OCI-LY1 (cell line): ENCODE measurements around the gene AP2B1.

Source experiments
- H2AFZ ChIP-seq: fragments of 200-600 bp; sonication (generic), shearing (Covaris generic); 2 replicates; pipeline ENCODE4 v1.6.0; 2014; ENCODE audit warnings: antibody characterized with exemption, mild to moderate bottlenecking, low read length
- H3F3A ChIP-seq: fragments of 200-600 bp; sonication (generic), shearing (Covaris generic); 2 replicates; pipeline ENCODE4 v1.6.0; 2014; ENCODE audit warnings: mild to moderate bottlenecking, antibody characterized with exemption, low read length, moderate library complexity; ENCODE audit not compliant: insufficient read depth
- H3K27ac ChIP-seq: fragments of 200-600 bp; sonication (generic); 2 replicates; pipeline ENCODE4 v1.5.1; 2014; ENCODE audit warnings: low read length, mixed run types, mild to moderate bottlenecking, low read depth; ENCODE audit not compliant: poor library complexity, severe bottlenecking
- H3K27me3 ChIP-seq: fragments of 200-600 bp; sonication (generic); 2 replicates; pipeline ENCODE4 v1.6.0; 2014; ENCODE audit warnings: antibody characterized with exemption, mild to moderate bottlenecking, low read length, moderate library complexity; ENCODE audit not compliant: insufficient read depth
- H3K36me3 ChIP-seq: fragments of 200-600 bp; sonication (generic); 2 replicates; pipeline ENCODE4 v1.6.1; 2014; ENCODE audit warnings: mild to moderate bottlenecking, antibody characterized with exemption, low read length, moderate library complexity, mixed read lengths; ENCODE audit not compliant: insufficient read depth
- H3K4me1 ChIP-seq: fragments of 200-600 bp; sonication (generic); 2 replicates; pipeline ENCODE4 v1.5.1; 2014; ENCODE audit warnings: mild to moderate bottlenecking, low read length, moderate library complexity; ENCODE audit not compliant: insufficient read depth, severe bottlenecking
- H3K4me2 ChIP-seq: fragments of 200-600 bp; sonication (generic), shearing (Covaris generic); 2 replicates; pipeline ENCODE4 v1.6.1; 2014; ENCODE audit warnings: low read length
- H3K4me3 ChIP-seq: fragments of 200-600 bp; sonication (generic); 2 replicates; pipeline ENCODE4 v1.5.1; 2014; ENCODE audit warnings: low read length, low read depth, mild to moderate bottlenecking, mixed read lengths; ENCODE audit not compliant: poor library complexity, severe bottlenecking
- H3K79me2 ChIP-seq: fragments of 200-600 bp; shearing (Covaris generic); 2 replicates; pipeline ENCODE4 v1.6.1; 2016; ENCODE audit warnings: mixed run types, low read length, mixed read lengths; ENCODE audit not compliant: insufficient read depth
- H3K9ac ChIP-seq: fragments of 200-600 bp; sonication (generic), shearing (Covaris generic); 2 replicates; pipeline ENCODE4 v1.6.1; 2014; ENCODE audit warnings: mild to moderate bottlenecking, low read length, mixed read lengths
- H3K9me2 ChIP-seq: fragments of 200-600 bp; sonication (generic), shearing (Covaris generic); 2 replicates; pipeline ENCODE4 v1.6.1; 2014; ENCODE audit warnings: low read depth, mild to moderate bottlenecking, low read length, mixed read lengths
- H3K9me3 ChIP-seq: fragments of 200-600 bp; shearing (Covaris generic); 2 replicates; pipeline ENCODE4 v1.6.1; 2014; ENCODE audit warnings: low read length, mixed read lengths
- H4K20me1 ChIP-seq: fragments of 200-600 bp; sonication (generic), shearing (Covaris generic); 2 replicates; pipeline ENCODE4 v1.6.0; 2016; ENCODE audit warnings: mild to moderate bottlenecking, low read length; ENCODE audit not compliant: insufficient read depth
- CTCF ChIP-seq: fragments of 200-600 bp; sonication (generic), shearing (Covaris generic); IDR thresholded peaks from 2 replicates; pipeline ENCODE4 v1.5.1; 2017; ENCODE audit warnings: mild to moderate bottlenecking, antibody characterized with exemption, low read length, moderate library complexity, mixed read lengths
- EZH2 ChIP-seq: fragments of 200-600 bp; sonication (generic), shearing (Covaris generic); IDR thresholded peaks from 2 replicates; pipeline ENCODE4 v1.8.0; 2017; ENCODE audit warnings: borderline replicate concordance, mixed run types, mild to moderate bottlenecking, antibody characterized with exemption, low read length, moderate library complexity, mixed read lengths

AP2B1 gene

GRCh38 chr17:35679007-35679682, 92.0 kb downstream of the AP2B1 start:
- TF ChIP-seq CTCF (no peak), EZH2 (no peak)
- no peaks in the 10 kb centered on the region for H3K4me1 ChIP-seq
- peaks cover 24% of the 10 kb centered on the region for H3K36me3 ChIP-seq
- no peaks in the 10 kb centered on the region for H4K20me1 ChIP-seq
- no peaks in the 10 kb centered on the region for H3F3A ChIP-seq
- no peaks in the 10 kb centered on the region for H3K9me3 ChIP-seq
- no peak overlapping the region for H3K9ac ChIP-seq
- no peak overlapping the region for H3K4me2 ChIP-seq
- H2AFZ ChIP-seq: no peak overlapping the region
- H3K4me3 ChIP-seq: no peak overlapping the region
- H3K9me2 ChIP-seq: no peaks in the 10 kb centered on the region
- H3K27ac ChIP-seq: no peak overlapping the region
- H3K79me2 ChIP-seq: no peaks in the 10 kb centered on the region
- H3K27me3 ChIP-seq: no peaks in the 10 kb centered on the region

DNA sequence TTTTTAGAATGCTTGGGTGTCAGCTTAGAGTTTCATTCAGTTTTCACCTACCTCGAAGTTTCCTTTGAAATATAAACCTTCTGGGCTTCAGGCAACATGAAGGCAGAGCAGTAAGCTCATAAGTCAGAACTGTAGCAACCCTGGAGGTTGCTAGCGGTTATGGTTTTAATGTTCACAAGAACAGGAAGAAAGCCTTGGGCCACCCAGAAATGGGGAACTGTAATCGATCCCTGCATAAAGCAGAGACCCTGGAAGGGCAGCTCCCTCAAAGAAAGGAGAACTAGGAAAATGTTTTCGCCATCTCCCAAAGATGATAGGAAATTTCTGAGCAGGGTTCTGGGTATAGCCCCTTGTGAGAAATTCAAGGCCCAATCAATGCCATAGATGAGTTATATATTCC, 96.5 kb downstream of the AP2B1 start:
- Histone ChIP-seq H2AFZ (no peak overlapping the region), H3K9me2 (no peaks in the 10 kb centered on the region), H3K36me3 (peaks cover 41% of the 10 kb centered on the region), H3K79me2 (no peaks in the 10 kb centered on the region), H3K27ac (no peak overlapping the region), H3F3A (no peaks in the 10 kb centered on the region), H3K4me2 (no peak overlapping the region), H4K20me1 (no peaks in the 10 kb centered on the region), H3K9me3 (no peaks in the 10 kb centered on the region), H3K27me3 (no peaks in the 10 kb centered on the region), H3K4me3 (no peak overlapping the region), H3K4me1 (no peaks in the 10 kb centered on the region), H3K9ac (no peak overlapping the region)
- no peak for TF ChIP-seq EZH2
- no peak for TF ChIP-seq CTCF

GRCh38 chr17:35684055-35684802, 97.1 kb downstream of the AP2B1 start:
- Histone ChIP-seq H3F3A (no peaks in the 10 kb centered on the region), H3K4me3 (no peak overlapping the region), H3K4me1 (no peaks in the 10 kb centered on the region), H2AFZ (no peak overlapping the region), H3K9me2 (no peaks in the 10 kb centered on the region), H4K20me1 (no peaks in the 10 kb centered on the region), H3K27ac (no peak overlapping the region), H3K9ac (no peak overlapping the region), H3K4me2 (no peak overlapping the region), H3K9me3 (no peaks in the 10 kb centered on the region), H3K79me2 (no peaks in the 10 kb centered on the region), H3K36me3 (peaks cover 48% of the 10 kb centered on the region), H3K27me3 (no peaks in the 10 kb centered on the region)
- TF ChIP-seq EZH2 (no peak), CTCF (no peak)
